ENCODE measurements around the gene SVIL.

The SVIL gene

GRCh38 chr10:29426420-29426819 lies 208.4 kb downstream of the SVIL start:
- TF ChIP-seq CTCF (IDR thresholded peaks at IDR 0.05), result no peak
- no peak overlapping the region for H3K27ac ChIP-seq
- H3K4me3 ChIP-seq, result no peak overlapping the region
- no peak for DNase-seq (ENCODE audit: low spot score)

- no peak overlapping the region for H3K27ac ChIP-seq
- DNase-seq (ENCODE audit: low spot score), result no peak
- no peak overlapping the region for H3K4me3 ChIP-seq
- no peak for TF ChIP-seq CTCF (IDR thresholded peaks at IDR 0.05)
Measured at GRCh38 chr10:29424017-29424416, 210.8 kb downstream of the SVIL start.

- DNase-seq (ENCODE audit: low spot score), result no peak
- no peak for TF ChIP-seq CTCF (IDR thresholded peaks at IDR 0.05)
- Histone ChIP-seq H3K27ac (no peak overlapping the region), H3K4me3 (no peak overlapping the region)
Measured at GRCh38 chr10:29420744-29421143, 214.0 kb downstream of the SVIL start.

GRCh38 chr10:29417324-29417723 lies 217.4 kb downstream of the SVIL start:
- no peak for DNase-seq (ENCODE audit: low spot score)
- TF ChIP-seq CTCF (IDR thresholded peaks at IDR 0.05), result no peak
- Histone ChIP-seq H3K4me3 (no peak overlapping the region), H3K27ac (no peak overlapping the region)

- no peak for TF ChIP-seq CTCF (IDR thresholded peaks at IDR 0.05)
- Histone ChIP-seq H3K27ac (no peak overlapping the region), H3K4me3 (no peak overlapping the region)
- no peak for DNase-seq (ENCODE audit: low spot score)
Measured at GRCh38 chr10:29415876-29416275, 218.9 kb downstream of the SVIL start.

GRCh38 chr10:29414501-29414900 lies 220.3 kb downstream of the SVIL start:
- DNase-seq (ENCODE audit: low spot score), result no peak
- no peak overlapping the region for H3K27ac ChIP-seq
- H3K4me3 ChIP-seq, result no peak overlapping the region

GRCh38 chr10:29412485-29412884 lies 222.3 kb downstream of the SVIL start:
- no peak for TF ChIP-seq CTCF (IDR thresholded peaks at IDR 0.05)
- no peak for DNase-seq (ENCODE audit: low spot score)
- H3K4me3 ChIP-seq, result peak overlapping the region; percentile 38
- H3K27ac ChIP-seq, result peak overlapping the region; percentile 23 to 40

More at GRCh38 chr10:29414501-29414900, 220.3 kb downstream of the SVIL start:
- no peak for TF ChIP-seq CTCF (IDR thresholded peaks at IDR 0.05)

All from coronary artery (tissue), 2 donors.